ENCODE data around the gene CLEC19A. TPM values are rescaled to one million over a fixed set of nuclear protein-coding genes. Genes with fewer than 3 reads are reported as not detected.

The CLEC19A gene
- total RNA-seq, 2 experiments from 2014 or later, result not detected

- peaks cover 18 to 44% of the 10 kb centered on the region in 2 experiments for H3K9me3 ChIP-seq (ENCODE audit: control insufficient read depth in 1 of 2, insufficient read depth in 1 of 2, low read length in 2 of 2)
- ATAC-seq (ENCODE audit: poor library complexity) (no peak), DNase-seq (no peak)
- ChIA-PET CTCF (no interaction called here), POLR2A (no interaction called here)
- H3K4me3 Mint-ChIP-seq, result no peak overlapping the region
- H3K27ac Mint-ChIP-seq, result no peak overlapping the region
- H3K4me1 Mint-ChIP-seq (ENCODE audit: low read depth), result no peaks in the 10 kb centered on the region
- H3K9me3 Mint-ChIP-seq, result peaks cover 18% of the 10 kb centered on the region
- no peaks in the 10 kb centered on the region for H3K27me3 Mint-ChIP-seq
- intact Hi-C loops (cut with DNase I, micrococcal nuclease), result no loop called here
- H3K27ac ChIP-seq (ENCODE audit: low read depth in 1 of 2, low read length in 2 of 2), result no peak overlapping the region
- no peaks in the 10 kb centered on the region for H3K36me3 Mint-ChIP-seq (ENCODE audit: low read depth)
- no peaks in the 10 kb centered on the region for H3K4me1 ChIP-seq (ENCODE audit: insufficient read depth, low read length)
- H3K27me3 ChIP-seq (ENCODE audit: control insufficient read depth in 1 of 2, insufficient read depth in 2 of 2, low read length in 2 of 2), result no peaks in the 10 kb centered on the region
- H3K4me3 ChIP-seq (ENCODE audit: low read length), result no peak overlapping the region
- TF ChIP-seq CTCF (IDR thresholded peaks at IDR 0.05), result no peak
- no peaks in the 10 kb centered on the region for H3K36me3 ChIP-seq (ENCODE audit: insufficient read depth, low read length)
These were observed 47.1 kb upstream of the CLEC19A start for GRCh38 chr16:19238406-19238805.

GRCh38 chr16:19239511-19240155 lies 45.9 kb upstream of the CLEC19A start:
- H3K27me3 Mint-ChIP-seq, result no peaks in the 10 kb centered on the region
- POLR2A ChIA-PET, result no interaction called here
- H3K4me3 Mint-ChIP-seq, result no peak overlapping the region
- H3K36me3 Mint-ChIP-seq (ENCODE audit: low read depth), result no peaks in the 10 kb centered on the region
- peaks cover 19% of the 10 kb centered on the region for H3K9me3 Mint-ChIP-seq
- no peak overlapping the region for H3K27ac ChIP-seq (ENCODE audit: low read depth in 1 of 2, low read length in 2 of 2)
- no peaks in the 10 kb centered on the region for H3K4me1 Mint-ChIP-seq (ENCODE audit: low read depth)
- peaks cover 18 to 38% of the 10 kb centered on the region in 2 experiments for H3K9me3 ChIP-seq (ENCODE audit: control insufficient read depth in 1 of 2, insufficient read depth in 1 of 2, low read length in 2 of 2)
- no peak for TF ChIP-seq CTCF (IDR thresholded peaks at IDR 0.05)
- no peaks in the 10 kb centered on the region for H3K4me1 ChIP-seq (ENCODE audit: insufficient read depth, low read length)
- no peaks in the 10 kb centered on the region for H3K36me3 ChIP-seq (ENCODE audit: insufficient read depth, low read length)
- no peak overlapping the region for H3K27ac Mint-ChIP-seq
- intact Hi-C loops (cut with DNase I, micrococcal nuclease), result no loop called here
- DNase-seq (no peak), ATAC-seq (ENCODE audit: poor library complexity) (no peak)
- no peak overlapping the region for H3K4me3 ChIP-seq (ENCODE audit: low read length)
- no peaks in the 10 kb centered on the region for H3K27me3 ChIP-seq (ENCODE audit: control insufficient read depth in 1 of 2, insufficient read depth in 2 of 2, low read length in 2 of 2)
- CTCF ChIA-PET, result no interaction called here

GRCh38 chr16:19240494-19240893 lies 45.0 kb upstream of the CLEC19A start:
- Histone ChIP-seq H3K27me3 (ENCODE audit: control insufficient read depth in 1 of 2, insufficient read depth in 2 of 2, low read length in 2 of 2) (no peaks in the 10 kb centered on the region), H3K27ac (ENCODE audit: low read depth in 1 of 2, low read length in 2 of 2) (no peak overlapping the region), H3K4me3 (ENCODE audit: low read length) (no peak overlapping the region), H3K4me1 (ENCODE audit: insufficient read depth, low read length) (no peaks in the 10 kb centered on the region), H3K36me3 (ENCODE audit: insufficient read depth, low read length) (no peaks in the 10 kb centered on the region), H3K9me3 (ENCODE audit: control insufficient read depth in 1 of 2, insufficient read depth in 1 of 2, low read length in 2 of 2) (peaks cover 9 to 41% of the 10 kb centered on the region in 2 experiments)
- H3K27me3 Mint-ChIP-seq, result no peaks in the 10 kb centered on the region
- ChIA-PET CTCF (no interaction called here), POLR2A (no interaction called here)
- peaks cover 13% of the 10 kb centered on the region for H3K9me3 Mint-ChIP-seq
- H3K4me1 Mint-ChIP-seq (ENCODE audit: low read depth), result no peaks in the 10 kb centered on the region
- DNase-seq (no peak), ATAC-seq (ENCODE audit: poor library complexity) (no peak)
- H3K36me3 Mint-ChIP-seq (ENCODE audit: low read depth), result no peaks in the 10 kb centered on the region
- H3K27ac Mint-ChIP-seq, result no peak overlapping the region
- no peak overlapping the region for H3K4me3 Mint-ChIP-seq
- no peak for TF ChIP-seq CTCF (IDR thresholded peaks at IDR 0.05)
- intact Hi-C loops (cut with DNase I, micrococcal nuclease), result no loop called here
